BE2C (cell line): Measurements from ENCODE around the gene SCP2.

Source experiments
- DNase-seq: peaks from one replicate; pipeline ENCODE4 v3.0.0-alpha.2; 2020
- H3K27me3 ChIP-seq: fragments of 250-450 bp; sonication (Bioruptor Pico); 2 replicates; pipeline ENCODE4 v1.5.1; 2020; ENCODE audit warnings: mild to moderate bottlenecking
- H3K36me3 ChIP-seq: fragments of 250-450 bp; sonication (Bioruptor Pico); 2 replicates; pipeline ENCODE4 v1.5.1; 2020; ENCODE audit warnings: mild to moderate bottlenecking
- H3K4me1 ChIP-seq: fragments of 250-450 bp; sonication (Bioruptor Pico); 2 replicates; pipeline ENCODE4 v1.5.1; 2020
- H3K4me3 ChIP-seq: 2 replicates; pipeline ENCODE4 v1.5.1; 2011; ENCODE audit warnings: low read depth, low read length
- H3K9me3 ChIP-seq: fragments of 250-450 bp; sonication (Bioruptor Pico); 2 replicates; pipeline ENCODE4 v1.5.1; 2020
- CTCF ChIP-seq: IDR thresholded peaks from 2 replicates; pipeline ENCODE4 v1.5.1; 2012; ENCODE audit warnings: mild to moderate bottlenecking, low read depth, low read length

The SCP2 gene

GRCh38 chr1:53076165-53076564, 149.1 kb downstream of the SCP2 start:
- Histone ChIP-seq H3K27me3 (no peaks in the 10 kb centered on the region), H3K4me3 (no peak overlapping the region), H3K36me3 (no peaks in the 10 kb centered on the region), H3K4me1 (no peaks in the 10 kb centered on the region), H3K9me3 (no peaks in the 10 kb centered on the region)
- TF ChIP-seq CTCF: no peak
- DNase-seq: no peak

- no peaks in the 10 kb centered on the region for H3K4me1 ChIP-seq
- no peak for DNase-seq
- H3K36me3 ChIP-seq: no peaks in the 10 kb centered on the region
- no peak overlapping the region for H3K4me3 ChIP-seq
- no peaks in the 10 kb centered on the region for H3K27me3 ChIP-seq
- TF ChIP-seq CTCF: no peak
- no peaks in the 10 kb centered on the region for H3K9me3 ChIP-seq
Measured at GRCh38 chr1:53076721-53077598, 149.9 kb downstream of the SCP2 start.

DNA sequence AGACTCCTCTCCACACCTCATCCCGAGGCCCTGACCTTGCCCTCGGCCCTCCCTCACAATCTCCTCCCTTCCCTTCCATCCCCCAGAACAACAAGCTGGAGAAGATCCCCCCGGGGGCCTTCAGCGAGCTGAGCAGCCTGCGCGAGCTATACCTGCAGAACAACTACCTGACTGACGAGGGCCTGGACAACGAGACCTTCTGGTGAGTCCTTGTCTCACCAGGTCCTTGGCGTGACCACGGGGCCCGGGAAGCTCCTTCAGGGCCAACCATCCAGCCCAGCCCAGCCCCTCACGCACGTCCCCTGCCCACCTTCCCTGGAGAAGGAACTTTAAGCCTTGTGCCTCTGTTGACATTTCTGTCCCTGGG, 150.5 kb downstream of the SCP2 start:
- Histone ChIP-seq H3K4me3 (no peak overlapping the region), H3K4me1 (no peaks in the 10 kb centered on the region), H3K36me3 (no peaks in the 10 kb centered on the region), H3K9me3 (no peaks in the 10 kb centered on the region), H3K27me3 (no peaks in the 10 kb centered on the region)
- no peak for DNase-seq
- TF ChIP-seq CTCF: no peak

- Histone ChIP-seq H3K4me1 (no peaks in the 10 kb centered on the region), H3K36me3 (no peaks in the 10 kb centered on the region), H3K9me3 (no peaks in the 10 kb centered on the region), H3K4me3 (no peak overlapping the region), H3K27me3 (no peaks in the 10 kb centered on the region)
- no peak for DNase-seq
- no peak for TF ChIP-seq CTCF
Measured at GRCh38 chr1:53078333-53079101, 151.4 kb downstream of the SCP2 start.

DNA sequence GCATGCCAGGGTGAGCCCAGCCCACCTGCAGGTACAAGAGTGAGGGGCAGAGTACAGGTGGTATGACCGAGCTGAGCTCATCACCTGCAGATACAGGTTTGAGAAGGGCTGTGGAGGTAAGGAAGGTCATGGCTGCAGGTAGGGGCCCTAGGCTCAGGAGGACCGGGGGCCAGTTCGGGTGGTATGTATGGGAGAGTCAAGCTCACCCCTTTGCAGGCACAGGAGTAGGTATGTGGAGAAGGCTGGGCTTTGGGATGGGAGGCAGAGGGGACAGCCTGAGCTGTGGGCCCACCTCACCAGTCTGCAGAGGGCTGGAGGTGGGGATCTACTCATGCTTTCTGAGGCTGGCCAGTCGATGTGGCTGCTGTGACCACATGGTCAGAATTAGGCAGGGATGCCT, 152.2 kb downstream of the SCP2 start:
- no peaks in the 10 kb centered on the region for H3K36me3 ChIP-seq
- H3K4me1 ChIP-seq: no peaks in the 10 kb centered on the region
- H3K9me3 ChIP-seq: no peaks in the 10 kb centered on the region
- H3K27me3 ChIP-seq: no peaks in the 10 kb centered on the region
- no peak for TF ChIP-seq CTCF
- no peak overlapping the region for H3K4me3 ChIP-seq
- DNase-seq: no peak

GRCh38 chr1:53080041-53080440, 153.0 kb downstream of the SCP2 start:
- no peak for TF ChIP-seq CTCF
- H3K36me3 ChIP-seq: no peaks in the 10 kb centered on the region
- no peak overlapping the region for H3K4me3 ChIP-seq
- no peaks in the 10 kb centered on the region for H3K27me3 ChIP-seq
- H3K4me1 ChIP-seq: no peaks in the 10 kb centered on the region
- DNase-seq: no peak
- H3K9me3 ChIP-seq: no peaks in the 10 kb centered on the region
